DND-41 (cell line): Measurements from ENCODE around the gene EIF1AD.

Experiments
- ATAC-seq: fragments of 200-7000 bp; cut with Tn5 transposase; 3 replicates; pipeline ENCODE4 v1.9.1; 2021; ENCODE audit warnings: low read depth; ENCODE audit not compliant: insufficient read depth
- DNase-seq: peaks from one replicate; pipeline ENCODE4 v3.0.0-alpha.2; 2020
- H2AFZ ChIP-seq: 2 replicates; pipeline ENCODE4 v1.6.0; 2012; ENCODE audit warnings: low read depth, low read length
- H3K27ac ChIP-seq: 2 replicates; pipeline ENCODE4 v1.5.1; 2012; ENCODE audit warnings: low read length, inconsistent platforms
- H3K27me3 ChIP-seq: fragments of 200-600 bp; sonication (generic); 2 replicates; pipeline ENCODE4 v1.6.0; 2012; ENCODE audit warnings: low read length, mild to moderate bottlenecking, inconsistent platforms; ENCODE audit not compliant: insufficient read depth, poor library complexity
- H3K36me3 ChIP-seq: 2 replicates; pipeline ENCODE4 v1.5.1; 2012; ENCODE audit warnings: low read length, inconsistent platforms; ENCODE audit not compliant: insufficient read depth
- H3K4me1 ChIP-seq: 2 replicates; pipeline ENCODE4 v1.5.1; 2012; ENCODE audit warnings: mild to moderate bottlenecking, low read length; ENCODE audit not compliant: insufficient read depth
- H3K4me2 ChIP-seq: 2 replicates; pipeline ENCODE4 v1.6.0; 2012; ENCODE audit warnings: mild to moderate bottlenecking, moderate library complexity, low read length, inconsistent platforms; ENCODE audit not compliant: insufficient read depth
- H3K4me3 ChIP-seq, 2 experiments: fragments of 200-600 bp in 1 of 2; shearing (Covaris generic) in 1 of 2; 2 replicates each; pipeline ENCODE4 v1.5.1; 2012 to 2016; ENCODE audit warnings: inconsistent platforms in 2 of 2, low read length in 2 of 2, mild to moderate bottlenecking in 2 of 2, low read depth in 1 of 2, moderate library complexity in 1 of 2
- H3K79me2 ChIP-seq: 2 replicates; pipeline ENCODE4 v1.6.0; 2012; ENCODE audit warnings: low read length, inconsistent platforms; ENCODE audit not compliant: insufficient read depth
- H3K9ac ChIP-seq: 2 replicates; pipeline ENCODE4 v1.6.0; 2012; ENCODE audit warnings: low read depth, mild to moderate bottlenecking, inconsistent platforms, low read length, moderate library complexity
- H3K9me3 ChIP-seq: 2 replicates; pipeline ENCODE4 v1.5.1; 2012; ENCODE audit warnings: low read length, moderate library complexity, mild to moderate bottlenecking, inconsistent platforms; ENCODE audit not compliant: insufficient read depth, severe bottlenecking
- H4K20me1 ChIP-seq: 2 replicates; pipeline ENCODE4 v1.6.0; 2012; ENCODE audit warnings: low read length; ENCODE audit not compliant: insufficient read depth
- EZH2 ChIP-seq: IDR thresholded peaks from 3 replicates; pipeline ENCODE4 v1.6.1; 2012; ENCODE audit warnings: borderline replicate concordance, low read depth, mild to moderate bottlenecking, moderate library complexity, low read length, inconsistent platforms; ENCODE audit not compliant: severe bottlenecking
- TF ChIP-seq, protein P1 (sequence below): IDR thresholded peaks from 2 replicates; pipeline ENCODE4 v1.5.1; 2012; ENCODE audit warnings: borderline replicate concordance, low read length, moderate library complexity, mild to moderate bottlenecking; ENCODE audit not compliant: poor library complexity, severe bottlenecking; ENCODE audit errors: extremely low read depth

Gene EIF1AD

DNA sequence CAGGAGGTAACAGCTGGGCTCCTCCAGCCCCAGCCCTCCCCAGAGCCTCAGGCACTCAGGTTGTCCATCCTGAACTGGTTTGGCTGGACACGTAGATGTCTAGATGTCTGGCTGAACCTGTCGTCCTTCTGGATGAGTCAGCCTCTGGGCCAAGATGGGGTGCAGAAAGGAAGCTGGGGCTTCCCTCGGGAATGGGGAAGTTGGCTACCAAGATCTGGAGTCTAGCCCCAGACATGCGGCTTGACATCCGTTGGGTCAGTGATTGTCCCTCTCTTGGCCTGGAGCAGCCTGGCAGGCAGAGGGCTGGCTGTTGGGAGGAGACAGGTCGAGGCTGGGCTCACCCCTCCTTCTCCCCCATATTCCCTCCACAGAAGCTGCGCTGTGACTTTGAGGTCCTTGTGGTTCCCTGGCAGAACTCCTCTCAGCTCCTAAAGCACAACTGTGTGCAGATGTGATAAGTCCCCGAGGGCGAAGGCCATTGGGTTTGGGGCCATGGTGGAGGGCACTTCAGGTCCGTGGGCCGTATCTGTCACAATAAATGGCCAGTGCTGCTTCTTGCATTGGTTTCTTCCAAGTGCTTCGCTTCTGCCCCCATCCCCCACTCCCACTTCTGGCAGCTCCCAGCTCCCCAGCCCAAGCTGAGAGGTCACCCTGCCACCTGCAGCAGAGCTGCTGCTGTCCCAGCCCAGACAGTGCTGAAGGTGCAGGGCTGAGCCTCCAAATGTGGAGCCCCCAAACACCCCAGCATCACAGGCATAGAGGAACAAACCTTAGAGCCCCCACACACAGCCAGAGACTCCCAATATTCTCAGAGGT is 11.2 kb upstream of the EIF1AD start:
- TF ChIP-seq EZH2: no peak
- TF ChIP-seq, protein P1, sequence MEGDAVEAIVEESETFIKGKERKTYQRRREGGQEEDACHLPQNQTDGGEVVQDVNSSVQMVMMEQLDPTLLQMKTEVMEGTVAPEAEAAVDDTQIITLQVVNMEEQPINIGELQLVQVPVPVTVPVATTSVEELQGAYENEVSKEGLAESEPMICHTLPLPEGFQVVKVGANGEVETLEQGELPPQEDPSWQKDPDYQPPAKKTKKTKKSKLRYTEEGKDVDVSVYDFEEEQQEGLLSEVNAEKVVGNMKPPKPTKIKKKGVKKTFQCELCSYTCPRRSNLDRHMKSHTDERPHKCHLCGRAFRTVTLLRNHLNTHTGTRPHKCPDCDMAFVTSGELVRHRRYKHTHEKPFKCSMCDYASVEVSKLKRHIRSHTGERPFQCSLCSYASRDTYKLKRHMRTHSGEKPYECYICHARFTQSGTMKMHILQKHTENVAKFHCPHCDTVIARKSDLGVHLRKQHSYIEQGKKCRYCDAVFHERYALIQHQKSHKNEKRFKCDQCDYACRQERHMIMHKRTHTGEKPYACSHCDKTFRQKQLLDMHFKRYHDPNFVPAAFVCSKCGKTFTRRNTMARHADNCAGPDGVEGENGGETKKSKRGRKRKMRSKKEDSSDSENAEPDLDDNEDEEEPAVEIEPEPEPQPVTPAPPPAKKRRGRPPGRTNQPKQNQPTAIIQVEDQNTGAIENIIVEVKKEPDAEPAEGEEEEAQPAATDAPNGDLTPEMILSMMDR: no peak

DNA sequence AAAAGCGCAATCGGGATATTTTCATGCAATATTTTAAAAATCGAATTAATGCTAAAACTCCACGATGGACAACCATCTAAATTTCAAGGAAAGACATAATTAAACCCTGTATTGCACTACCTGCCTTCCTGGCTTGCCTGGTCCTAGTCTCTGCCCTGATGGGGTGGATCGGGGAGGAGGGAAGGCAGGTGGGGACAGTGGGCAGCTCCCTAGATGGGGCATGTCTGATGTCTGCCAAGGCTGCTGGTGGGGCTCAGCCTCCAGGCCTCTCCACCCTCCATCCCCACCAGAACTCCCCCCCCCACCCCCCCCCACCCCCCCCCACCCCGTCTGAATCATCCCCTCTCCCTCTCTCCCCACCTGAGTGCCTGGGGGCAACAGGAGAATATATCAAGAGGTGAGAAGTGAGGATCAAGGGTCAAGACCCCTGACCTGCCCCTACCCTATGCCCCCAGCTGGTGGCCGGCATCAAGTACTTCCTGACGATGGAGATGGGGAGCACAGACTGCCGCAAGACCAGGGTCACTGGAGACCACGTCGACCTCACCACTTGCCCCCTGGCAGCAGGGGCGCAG is 10.5 kb upstream of the EIF1AD start:
- Histone ChIP-seq H3K36me3 (no peaks in the 10 kb centered on the region), H3K9ac (no peak overlapping the region), H3K4me2 (no peak overlapping the region), H3K27ac (no peak overlapping the region), H3K27me3 (no peaks in the 10 kb centered on the region), H4K20me1 (peaks cover 6% of the 10 kb centered on the region; the same call in 1 of the 2 replicates), H3K4me3 (no peak overlapping the region), H2AFZ (no peak overlapping the region), H3K9me3 (no peaks in the 10 kb centered on the region), H3K4me1 (peaks cover 4% of the 10 kb centered on the region), H3K79me2 (no peaks in the 10 kb centered on the region)
- no peak for DNase-seq
- TF ChIP-seq, protein P1: no peak
- no peak for TF ChIP-seq EZH2
- no peak for ATAC-seq

More for the DNA sequence above, 11.2 kb upstream of the EIF1AD start:
- Histone ChIP-seq H3K79me2 (no peaks in the 10 kb centered on the region), H3K9ac (no peak overlapping the region), H3K4me3 (no peak overlapping the region), H3K9me3 (no peaks in the 10 kb centered on the region), H3K4me1 (no peaks in the 10 kb centered on the region), H4K20me1 (peaks cover 3% of the 10 kb centered on the region; the same call in 1 of the 2 replicates), H3K4me2 (no peak overlapping the region), H3K27me3 (no peaks in the 10 kb centered on the region), H3K27ac (no peak overlapping the region), H2AFZ (no peak overlapping the region), H3K36me3 (no peaks in the 10 kb centered on the region)
- DNase-seq (no peak), ATAC-seq (no peak)

DNA sequence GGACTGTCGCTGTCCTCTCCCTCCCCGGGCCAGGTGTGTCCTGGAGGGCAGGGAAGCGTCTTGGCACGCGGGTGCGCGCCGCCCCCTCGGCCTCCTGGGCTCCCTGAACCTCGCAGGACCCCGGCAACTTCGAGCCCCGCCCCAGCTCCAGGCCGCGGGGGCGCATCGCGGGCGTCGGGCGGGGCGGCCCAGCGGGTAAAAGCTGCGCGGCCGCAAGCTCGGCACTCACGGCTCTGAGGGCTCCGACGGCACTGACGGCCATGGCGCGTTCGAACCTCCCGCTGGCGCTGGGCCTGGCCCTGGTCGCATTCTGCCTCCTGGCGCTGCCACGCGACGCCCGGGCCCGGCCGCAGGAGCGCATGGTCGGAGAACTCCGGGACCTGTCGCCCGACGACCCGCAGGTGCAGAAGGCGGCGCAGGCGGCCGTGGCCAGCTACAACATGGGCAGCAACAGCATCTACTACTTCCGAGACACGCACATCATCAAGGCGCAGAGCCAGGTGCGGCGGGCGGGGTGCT is 9.9 kb upstream of the EIF1AD start, which contains the start of gene CST6:
CST6 (plus strand) TSS at position 224 of the 519 bp plus-strand sequence; CDS start at position 261, 37 bp downstream.
- H3K4me2 ChIP-seq: no peak within 1 kb of the TSS
- H3K27ac ChIP-seq: no peak within 1 kb of the TSS
- peaks cover 6% of the 10 kb centered on the region; the same call in 1 of the 2 replicates for H4K20me1 ChIP-seq
- no peak within 1 kb of the TSS for H3K9ac ChIP-seq
- ATAC-seq: no peak
- no peaks in the 10 kb centered on the region for H3K9me3 ChIP-seq
- no peak for DNase-seq
- peaks cover 11% of the 10 kb centered on the region for H3K4me1 ChIP-seq
- H3K4me3 ChIP-seq: no peak within 1 kb of the TSS
- H3K27me3 ChIP-seq: no peaks in the 10 kb centered on the region
- no peaks in the 10 kb centered on the region for H3K79me2 ChIP-seq
- no peak within 1 kb of the TSS for H2AFZ ChIP-seq
- H3K36me3 ChIP-seq: no peaks in the 10 kb centered on the region
- TF ChIP-seq EZH2: no peak
- TF ChIP-seq, protein P1: no peak
